Gastroesophageal sphincter (tissue), 2 donors: ENCODE data around the gene ACSS1.
A peak's percentile ranks its signal among the peaks of the same experiment; 100 is the strongest.

Experiments
- POLR2A ChIP-seq, 2 donors: fragments of 450-650 bp; IDR thresholded peaks; one replicate each; pipeline ENCODE4 v1.6.1; 2017; ENCODE audit warnings: antibody characterized with exemption in 2 of 2, mild to moderate bottlenecking in 2 of 2, moderate library complexity in 1 of 2
- POLR2AphosphoS5 ChIP-seq: sonication (generic); formaldehyde crosslinking; IDR thresholded peaks from one replicate; pipeline ENCODE4 v1.6.1; 2017; ENCODE audit warnings: antibody characterized with exemption

GRCh38 chr20:24995741-24996448 is 62.0 kb downstream of the ACSS1 start:
- TF ChIP-seq POLR2AphosphoS5 (peak; percentile 10), POLR2A (IDR thresholded peaks at IDR 0.05) (no peak)
